ENCODE results near the gene SMPD3. TPM values are rescaled to one million over a fixed set of nuclear protein-coding genes. Genes with fewer than 3 reads are reported as not detected.

Gene SMPD3
- total RNA-seq, 1 experiment from 2014 or later, result 0.70 TPM

DNA sequence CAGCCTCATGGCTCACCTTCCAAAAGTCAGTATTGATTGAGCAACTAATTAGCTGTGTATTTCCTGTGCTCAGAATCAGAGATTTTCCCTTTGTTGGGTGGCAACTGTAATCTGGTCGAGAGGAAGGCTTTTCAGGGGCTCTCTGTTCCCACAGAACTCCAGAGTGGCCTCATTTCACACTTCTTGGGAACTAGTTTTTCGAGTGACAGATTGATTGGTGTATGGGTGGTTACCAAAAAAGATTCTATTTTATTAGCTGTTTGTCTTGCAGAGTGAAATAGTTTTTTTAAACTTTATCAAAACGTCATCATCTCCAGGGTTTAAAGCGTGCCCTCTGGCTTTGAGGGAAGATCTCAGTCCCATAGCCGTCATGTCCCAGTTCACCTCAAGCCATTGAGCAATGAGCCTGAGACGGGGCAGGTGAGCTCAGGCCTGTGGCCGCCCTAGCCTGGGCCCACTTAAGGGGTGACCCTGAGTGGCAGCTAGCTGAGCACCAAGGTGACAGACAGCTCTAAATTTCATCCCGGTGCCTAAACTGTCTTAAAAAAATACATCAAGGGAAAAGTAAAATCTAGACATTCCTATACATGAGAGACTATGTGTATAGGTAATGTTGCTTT is 53.0 kb downstream of the SMPD3 start:
- no peak overlapping the region for H3K27ac Mint-ChIP-seq
- WGBS (ENCODE audit: extremely low coverage, insufficient read length, low lambda C conversion rate), result no CpG with 5 or more reads among the region's 8 CpGs

More for the DNA sequence above, 53.0 kb downstream of the SMPD3 start:
- H4K91ac ChIP-seq (ENCODE audit: insufficient read length, low read depth, low read length), result no peak overlapping the region
- no peak overlapping the region for H3K18ac ChIP-seq (ENCODE audit: insufficient read length, low read depth, low read length)
- no peaks in the 10 kb centered on the region for H3K27me3 ChIP-seq (ENCODE audit: insufficient read depth, low read length)
- no peaks in the 10 kb centered on the region for H3K79me1 ChIP-seq (ENCODE audit: insufficient read depth, low read depth, low read length, poor library complexity, severe bottlenecking)
- H2AK5ac ChIP-seq (ENCODE audit: insufficient read length, low read length), result no peak overlapping the region
- no peaks in the 10 kb centered on the region for H3K36me3 Mint-ChIP-seq (ENCODE audit: insufficient read depth in 1 of 3, low read depth in 3 of 3)
- H3K4me3 Mint-ChIP-seq, result no peak overlapping the region
- H4K20me1 ChIP-seq (ENCODE audit: control insufficient read depth, insufficient read depth, insufficient read length), result no peaks in the 10 kb centered on the region
- peaks cover 2% of the 10 kb centered on the region; the same call in 1 of the 2 replicates for H3K27me3 Mint-ChIP-seq (ENCODE audit: low read depth)
- no peak overlapping the region for H2BK15ac ChIP-seq (ENCODE audit: low read depth, low read length)
- H3K79me2 ChIP-seq (ENCODE audit: insufficient read depth, low read length), result no peaks in the 10 kb centered on the region
- peaks cover 58 to 61% of the 10 kb centered on the region in 2 experiments for H3K4me1 Mint-ChIP-seq
- H3K14ac ChIP-seq (ENCODE audit: insufficient read depth, low read length), result no peak overlapping the region
- H3K9me3 Mint-ChIP-seq, result no peaks in the 10 kb centered on the region
- no peak overlapping the region for H2BK5ac ChIP-seq (ENCODE audit: insufficient read length, low read length)
- H3T11ph ChIP-seq (ENCODE audit: low read length), result no peak overlapping the region
- H2BK20ac ChIP-seq (ENCODE audit: low read depth, low read length, poor library complexity, severe bottlenecking), result no peak overlapping the region
- H3K23ac ChIP-seq (ENCODE audit: insufficient read length, low read depth, low read length), result no peak overlapping the region
- H2BK12ac ChIP-seq (ENCODE audit: insufficient read length, low read depth, low read length), result no peak overlapping the region
- H3K23me2 ChIP-seq (ENCODE audit: insufficient read length, low read depth, low read length, poor library complexity, severe bottlenecking), result no peaks in the 10 kb centered on the region
- H3K27ac ChIP-seq (ENCODE audit: insufficient read length, low read depth, low read length), result no peak overlapping the region
- no peak for DNase-seq
- H2AFZ ChIP-seq (ENCODE audit: low read length), result no peak overlapping the region
- no peak overlapping the region for H3K9ac ChIP-seq (ENCODE audit: extremely low read depth, insufficient read length, low read length)
- no peak overlapping the region for H4K5ac ChIP-seq (ENCODE audit: insufficient read length, low read depth, low read length)
- H3K4ac ChIP-seq (ENCODE audit: low read depth, low read length), result no peak overlapping the region
- 0 out of 2 replicates have a peak, but pooled peaks cover 4% of the 10 kb centered on the region for H3K4me1 ChIP-seq (ENCODE audit: insufficient read depth, low read length)
- H4K8ac ChIP-seq (replicated peaks; ENCODE audit: insufficient read length, low read depth, low read length), result no peak overlapping the region
- no peak overlapping the region for H2BK120ac ChIP-seq (ENCODE audit: low read depth, low read length, poor library complexity, severe bottlenecking)
- TF ChIP-seq, protein P1, sequence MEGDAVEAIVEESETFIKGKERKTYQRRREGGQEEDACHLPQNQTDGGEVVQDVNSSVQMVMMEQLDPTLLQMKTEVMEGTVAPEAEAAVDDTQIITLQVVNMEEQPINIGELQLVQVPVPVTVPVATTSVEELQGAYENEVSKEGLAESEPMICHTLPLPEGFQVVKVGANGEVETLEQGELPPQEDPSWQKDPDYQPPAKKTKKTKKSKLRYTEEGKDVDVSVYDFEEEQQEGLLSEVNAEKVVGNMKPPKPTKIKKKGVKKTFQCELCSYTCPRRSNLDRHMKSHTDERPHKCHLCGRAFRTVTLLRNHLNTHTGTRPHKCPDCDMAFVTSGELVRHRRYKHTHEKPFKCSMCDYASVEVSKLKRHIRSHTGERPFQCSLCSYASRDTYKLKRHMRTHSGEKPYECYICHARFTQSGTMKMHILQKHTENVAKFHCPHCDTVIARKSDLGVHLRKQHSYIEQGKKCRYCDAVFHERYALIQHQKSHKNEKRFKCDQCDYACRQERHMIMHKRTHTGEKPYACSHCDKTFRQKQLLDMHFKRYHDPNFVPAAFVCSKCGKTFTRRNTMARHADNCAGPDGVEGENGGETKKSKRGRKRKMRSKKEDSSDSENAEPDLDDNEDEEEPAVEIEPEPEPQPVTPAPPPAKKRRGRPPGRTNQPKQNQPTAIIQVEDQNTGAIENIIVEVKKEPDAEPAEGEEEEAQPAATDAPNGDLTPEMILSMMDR (conservative IDR thresholded peaks at IDR 0.05), result no peak
- H3K9me3 ChIP-seq (ENCODE audit: control insufficient read depth, low read depth, low read length), result no peaks in the 10 kb centered on the region
- no peak overlapping the region for H3K56ac ChIP-seq (ENCODE audit: insufficient read length, low read depth, low read length)
- H3K4me2 ChIP-seq (ENCODE audit: insufficient read depth, insufficient read length, low read length), result no peak overlapping the region
